ENCODE measurements around the gene COX8C. TPM values are rescaled to one million over a fixed set of nuclear protein-coding genes. Genes with fewer than 3 reads are reported as not detected.

The COX8C gene
- not detected in 2 replicates for total RNA-seq (2012; rRNA removed)

GRCh38 chr14:93346926-93347721 is at the start of gene COX8C:
Gene COX8C (plus strand): TSS chr14:93347182. CDS start chr14:93347269, 87 bp downstream.
- H3K4me1 ChIP-seq (ENCODE audit: control insufficient read depth, insufficient read depth, low read length): no peaks in the 10 kb centered on the region
- no peak within 1 kb of the TSS for H3K9ac ChIP-seq (ENCODE audit: low read depth, low read length)
- H3K4me3 ChIP-seq (ENCODE audit: low read length): no peak within 1 kb of the TSS
- H3K9me3 ChIP-seq (replicated peaks; ENCODE audit: low read length): no peaks in the 10 kb centered on the region
- H3K4me2 ChIP-seq (ENCODE audit: low read length): no peak within 1 kb of the TSS
- no peaks in the 10 kb centered on the region for H3K27me3 ChIP-seq (ENCODE audit: control insufficient read depth, insufficient read depth, low read length)
- H3K36me3 ChIP-seq (ENCODE audit: insufficient read depth, low read length): no peaks in the 10 kb centered on the region

GRCh38 chr14:93299416-93299815 is 47.6 kb upstream of the COX8C start:
- no peaks in the 10 kb centered on the region for H3K27me3 ChIP-seq (ENCODE audit: control insufficient read depth, insufficient read depth, low read length)

GRCh38 chr14:93299866-93300265 is 47.1 kb upstream of the COX8C start:
- H3K36me3 ChIP-seq (ENCODE audit: insufficient read depth, low read length): no peaks in the 10 kb centered on the region
- H3K4me1 ChIP-seq (ENCODE audit: control insufficient read depth, insufficient read depth, low read length): peaks cover 13% of the 10 kb centered on the region
- H3K4me2 ChIP-seq (ENCODE audit: low read length): no peak overlapping the region
- H3K9ac ChIP-seq (ENCODE audit: low read depth, low read length): no peak overlapping the region
- no peaks in the 10 kb centered on the region for H3K27me3 ChIP-seq (ENCODE audit: control insufficient read depth, insufficient read depth, low read length)
- no peak overlapping the region for H3K4me3 ChIP-seq (ENCODE audit: low read length)
- no peaks in the 10 kb centered on the region for H3K9me3 ChIP-seq (replicated peaks; ENCODE audit: low read length)

More at GRCh38 chr14:93299416-93299815, 47.6 kb upstream of the COX8C start:
- H3K4me3 ChIP-seq (ENCODE audit: low read length): no peak overlapping the region
- no peak overlapping the region for H3K9ac ChIP-seq (ENCODE audit: low read depth, low read length)
- H3K36me3 ChIP-seq (ENCODE audit: insufficient read depth, low read length): peaks cover 2% of the 10 kb centered on the region
- peaks cover 8% of the 10 kb centered on the region for H3K4me1 ChIP-seq (ENCODE audit: control insufficient read depth, insufficient read depth, low read length)
- no peaks in the 10 kb centered on the region for H3K9me3 ChIP-seq (replicated peaks; ENCODE audit: low read length)
- H3K4me2 ChIP-seq (ENCODE audit: low read length): no peak overlapping the region

- no peak overlapping the region for H3K4me3 ChIP-seq (ENCODE audit: low read length)
- H3K4me2 ChIP-seq (ENCODE audit: low read length): no peak overlapping the region
- H3K9me3 ChIP-seq (replicated peaks; ENCODE audit: low read length): no peaks in the 10 kb centered on the region
- H3K4me1 ChIP-seq (ENCODE audit: control insufficient read depth, insufficient read depth, low read length): peaks cover 19% of the 10 kb centered on the region
- no peaks in the 10 kb centered on the region for H3K27me3 ChIP-seq (ENCODE audit: control insufficient read depth, insufficient read depth, low read length)
- no peak overlapping the region for H3K9ac ChIP-seq (ENCODE audit: low read depth, low read length)
- H3K36me3 ChIP-seq (ENCODE audit: insufficient read depth, low read length): no peaks in the 10 kb centered on the region
Observed at GRCh38 chr14:93301821-93302447, 45.0 kb upstream of the COX8C start.

GRCh38 chr14:93302688-93303581 is 44.0 kb upstream of the COX8C start:
- Histone ChIP-seq H3K4me1 (ENCODE audit: control insufficient read depth, insufficient read depth, low read length) (peaks cover 19% of the 10 kb centered on the region), H3K4me3 (ENCODE audit: low read length) (no peak overlapping the region), H3K36me3 (ENCODE audit: insufficient read depth, low read length) (no peaks in the 10 kb centered on the region), H3K4me2 (ENCODE audit: low read length) (no peak overlapping the region), H3K9ac (ENCODE audit: low read depth, low read length) (no peak overlapping the region), H3K27me3 (ENCODE audit: control insufficient read depth, insufficient read depth, low read length) (no peaks in the 10 kb centered on the region), H3K9me3 (replicated peaks; ENCODE audit: low read length) (no peaks in the 10 kb centered on the region)

- H3K27me3 ChIP-seq (ENCODE audit: control insufficient read depth, insufficient read depth, low read length): no peaks in the 10 kb centered on the region
- no peak overlapping the region for H3K4me2 ChIP-seq (ENCODE audit: low read length)
- H3K9ac ChIP-seq (ENCODE audit: low read depth, low read length): no peak overlapping the region
- no peak overlapping the region for H3K4me3 ChIP-seq (ENCODE audit: low read length)
- peaks cover 19% of the 10 kb centered on the region for H3K4me1 ChIP-seq (ENCODE audit: control insufficient read depth, insufficient read depth, low read length)
- no peaks in the 10 kb centered on the region for H3K36me3 ChIP-seq (ENCODE audit: insufficient read depth, low read length)
- no peaks in the 10 kb centered on the region for H3K9me3 ChIP-seq (replicated peaks; ENCODE audit: low read length)
Observed at GRCh38 chr14:93303659-93304058, 43.3 kb upstream of the COX8C start.

GRCh38 chr14:93304771-93305170 is 42.2 kb upstream of the COX8C start:
- Histone ChIP-seq H3K27me3 (ENCODE audit: control insufficient read depth, insufficient read depth, low read length) (no peaks in the 10 kb centered on the region), H3K9ac (ENCODE audit: low read depth, low read length) (no peak overlapping the region), H3K4me3 (ENCODE audit: low read length) (no peak overlapping the region)

GRCh38 chr14:93305725-93306418 is 41.1 kb upstream of the COX8C start:
- H3K27me3 ChIP-seq (ENCODE audit: control insufficient read depth, insufficient read depth, low read length): no peaks in the 10 kb centered on the region
- H3K4me1 ChIP-seq (ENCODE audit: control insufficient read depth, insufficient read depth, low read length): peaks cover 23% of the 10 kb centered on the region
- H3K4me3 ChIP-seq (ENCODE audit: low read length): no peak overlapping the region
- H3K9ac ChIP-seq (ENCODE audit: low read depth, low read length): no peak overlapping the region
- H3K4me2 ChIP-seq (ENCODE audit: low read length): no peak overlapping the region
- no peaks in the 10 kb centered on the region for H3K9me3 ChIP-seq (replicated peaks; ENCODE audit: low read length)
- H3K36me3 ChIP-seq (ENCODE audit: insufficient read depth, low read length): no peaks in the 10 kb centered on the region

More at GRCh38 chr14:93304771-93305170, 42.2 kb upstream of the COX8C start:
- Histone ChIP-seq H3K36me3 (ENCODE audit: insufficient read depth, low read length) (no peaks in the 10 kb centered on the region), H3K4me1 (ENCODE audit: control insufficient read depth, insufficient read depth, low read length) (peaks cover 23% of the 10 kb centered on the region), H3K9me3 (replicated peaks; ENCODE audit: low read length) (no peaks in the 10 kb centered on the region), H3K4me2 (ENCODE audit: low read length) (peak overlapping the region; percentile 57)

GRCh38 chr14:93306812-93307211 is 40.2 kb upstream of the COX8C start:
- Histone ChIP-seq H3K4me1 (ENCODE audit: control insufficient read depth, insufficient read depth, low read length) (peaks cover 20% of the 10 kb centered on the region), H3K9me3 (replicated peaks; ENCODE audit: low read length) (no peaks in the 10 kb centered on the region), H3K36me3 (ENCODE audit: insufficient read depth, low read length) (no peaks in the 10 kb centered on the region), H3K4me3 (ENCODE audit: low read length) (no peak overlapping the region), H3K4me2 (ENCODE audit: low read length) (no peak overlapping the region), H3K27me3 (ENCODE audit: control insufficient read depth, insufficient read depth, low read length) (no peaks in the 10 kb centered on the region), H3K9ac (ENCODE audit: low read depth, low read length) (no peak overlapping the region)

- Histone ChIP-seq H3K4me1 (ENCODE audit: control insufficient read depth, insufficient read depth, low read length) (peaks cover 15% of the 10 kb centered on the region), H3K9ac (ENCODE audit: low read depth, low read length) (no peak overlapping the region), H3K27me3 (ENCODE audit: control insufficient read depth, insufficient read depth, low read length) (no peaks in the 10 kb centered on the region), H3K36me3 (ENCODE audit: insufficient read depth, low read length) (no peaks in the 10 kb centered on the region), H3K4me3 (ENCODE audit: low read length) (no peak overlapping the region), H3K9me3 (replicated peaks; ENCODE audit: low read length) (no peaks in the 10 kb centered on the region), H3K4me2 (ENCODE audit: low read length) (no peak overlapping the region)
Observed at GRCh38 chr14:93308686-93309345, 38.2 kb upstream of the COX8C start.

Measured in skeletal muscle satellite cell (primary cell).